GM12865 (cell line): ENCODE data around the gene CREB1.

Source experiments
- DNase-seq: peaks from one replicate; pipeline ENCODE4 v3.0.0; 2010; ENCODE audit warnings: low read depth
- H3K4me3 ChIP-seq: 2 replicates; pipeline ENCODE4 v1.5.1; 2011; ENCODE audit warnings: mild to moderate bottlenecking, low read depth, low read length, control low read depth
- TF ChIP-seq, protein P1 (sequence below): IDR thresholded peaks from 2 replicates; pipeline ENCODE4 v1.5.1; 2011; ENCODE audit warnings: low read length, control low read depth, low read depth, inconsistent platforms; ENCODE audit not compliant: insufficient read depth; ENCODE audit errors: missing control alignments

Gene CREB1

DNA sequence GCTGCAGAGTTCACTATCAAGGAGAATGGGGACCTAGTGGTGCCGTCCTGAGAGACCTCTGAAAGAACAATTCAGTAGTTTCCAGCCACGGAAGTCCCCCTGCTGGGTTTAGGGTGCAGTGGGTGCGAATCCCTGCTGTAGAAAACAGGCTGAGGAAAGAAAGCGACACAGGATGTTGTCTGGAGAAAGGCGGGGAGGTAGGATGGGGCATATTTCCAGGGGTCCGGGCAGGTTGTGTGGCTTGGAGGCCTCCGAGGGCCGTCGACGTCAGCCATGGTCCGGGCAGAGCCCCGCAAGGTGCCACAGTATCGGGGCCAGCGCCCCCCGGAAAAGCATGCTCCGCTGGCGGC, 807 bp upstream of the CREB1 start:
- peak; percentile 82 for DNase-seq
- H3K4me3 ChIP-seq, result peak overlapping the region; percentile 73
- TF ChIP-seq, protein P1, sequence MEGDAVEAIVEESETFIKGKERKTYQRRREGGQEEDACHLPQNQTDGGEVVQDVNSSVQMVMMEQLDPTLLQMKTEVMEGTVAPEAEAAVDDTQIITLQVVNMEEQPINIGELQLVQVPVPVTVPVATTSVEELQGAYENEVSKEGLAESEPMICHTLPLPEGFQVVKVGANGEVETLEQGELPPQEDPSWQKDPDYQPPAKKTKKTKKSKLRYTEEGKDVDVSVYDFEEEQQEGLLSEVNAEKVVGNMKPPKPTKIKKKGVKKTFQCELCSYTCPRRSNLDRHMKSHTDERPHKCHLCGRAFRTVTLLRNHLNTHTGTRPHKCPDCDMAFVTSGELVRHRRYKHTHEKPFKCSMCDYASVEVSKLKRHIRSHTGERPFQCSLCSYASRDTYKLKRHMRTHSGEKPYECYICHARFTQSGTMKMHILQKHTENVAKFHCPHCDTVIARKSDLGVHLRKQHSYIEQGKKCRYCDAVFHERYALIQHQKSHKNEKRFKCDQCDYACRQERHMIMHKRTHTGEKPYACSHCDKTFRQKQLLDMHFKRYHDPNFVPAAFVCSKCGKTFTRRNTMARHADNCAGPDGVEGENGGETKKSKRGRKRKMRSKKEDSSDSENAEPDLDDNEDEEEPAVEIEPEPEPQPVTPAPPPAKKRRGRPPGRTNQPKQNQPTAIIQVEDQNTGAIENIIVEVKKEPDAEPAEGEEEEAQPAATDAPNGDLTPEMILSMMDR, result no peak

DNA sequence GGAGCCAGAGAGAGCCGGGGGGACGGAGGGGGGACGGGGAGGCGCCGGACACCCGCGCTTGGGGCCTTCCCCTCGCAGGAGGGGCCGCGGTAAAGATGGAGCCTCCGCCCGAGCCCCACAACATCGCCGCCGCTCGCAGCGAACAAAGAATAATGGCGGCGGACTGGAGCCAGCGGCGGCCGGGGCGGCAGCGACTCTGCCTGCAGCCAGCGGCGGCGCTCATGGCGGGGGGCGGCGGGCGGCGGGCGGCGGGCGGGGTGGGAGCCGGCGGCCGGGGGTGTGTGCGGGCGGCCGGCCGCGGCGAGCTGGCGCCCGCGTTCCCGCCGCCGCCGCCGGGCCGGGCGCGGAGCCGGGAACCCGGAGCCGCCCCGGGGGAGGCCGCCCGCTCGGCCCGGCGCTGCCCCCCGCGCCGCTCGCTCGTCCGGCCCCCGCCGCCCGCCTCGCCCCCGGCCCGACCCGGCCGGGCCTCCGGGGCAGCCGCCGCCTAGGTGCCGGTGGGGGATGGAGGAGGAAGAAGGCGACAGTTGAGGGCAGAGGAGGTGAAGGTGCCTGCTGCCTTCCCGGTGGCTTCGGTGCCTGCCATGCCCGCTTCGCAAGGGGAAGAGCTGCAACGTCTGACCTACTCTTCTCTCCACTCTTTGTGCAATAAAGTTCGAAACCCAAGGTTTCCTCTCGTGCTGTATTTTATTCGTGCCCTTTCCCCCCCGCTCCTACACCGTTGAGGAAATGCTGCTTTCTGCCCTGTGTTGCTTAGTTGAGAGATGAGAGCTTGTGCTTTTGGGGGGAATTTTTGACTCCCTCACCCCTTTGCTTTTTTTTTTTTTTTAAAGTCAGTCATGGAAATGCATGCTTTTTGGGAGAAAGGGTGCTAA, 634 bp downstream of the CREB1 start:
- DNase-seq, result peak; percentile 66
- H3K4me3 ChIP-seq, result peak overlapping the region; percentile 79
- TF ChIP-seq, protein P1, result no peak

DNA sequence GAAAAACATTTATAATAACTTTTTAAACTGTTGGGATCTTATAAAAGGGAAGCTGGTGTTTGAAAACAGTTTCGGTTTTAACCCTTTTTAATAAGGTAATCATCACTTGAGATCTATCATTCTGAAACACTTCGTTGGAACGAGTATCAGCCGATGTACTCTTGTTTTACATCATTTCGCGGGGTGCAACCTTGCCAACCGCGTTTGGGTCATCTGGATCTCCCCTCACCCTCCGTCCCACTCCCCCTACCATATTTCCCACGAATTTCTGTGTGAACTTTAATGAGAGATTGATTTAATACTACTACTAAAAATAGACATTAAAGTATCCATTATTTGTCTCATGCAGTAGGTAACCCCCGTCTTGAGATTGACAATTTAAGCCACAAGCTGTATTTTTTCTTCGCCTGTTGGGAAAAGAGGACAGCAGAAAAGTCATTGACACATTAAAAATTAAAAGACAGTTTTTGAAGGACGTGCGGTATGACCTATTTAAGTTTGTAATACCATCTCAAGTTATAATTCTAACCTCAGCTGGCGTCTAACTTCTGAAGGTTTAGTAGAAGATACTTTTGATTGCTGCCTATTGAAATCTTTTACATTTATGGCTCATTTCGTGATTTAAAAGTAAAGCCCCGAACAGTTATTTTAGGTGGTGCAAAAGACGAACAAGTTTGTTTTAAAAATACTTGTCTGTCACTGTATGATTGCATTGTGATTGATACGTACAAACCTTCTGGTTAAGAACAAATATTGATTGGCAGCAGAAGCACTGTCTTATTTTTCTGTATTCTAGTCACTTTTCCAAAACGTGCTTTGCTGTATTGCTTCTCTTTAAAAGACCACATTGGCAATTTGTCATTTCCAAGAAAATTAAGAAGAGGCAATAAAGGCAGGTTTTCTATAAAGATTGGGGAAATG, 1.5 kb downstream of the CREB1 start:
- H3K4me3 ChIP-seq, result peak overlapping the region; percentile 66
- TF ChIP-seq, protein P1, result no peak
- peak; percentile 57 for DNase-seq

DNA sequence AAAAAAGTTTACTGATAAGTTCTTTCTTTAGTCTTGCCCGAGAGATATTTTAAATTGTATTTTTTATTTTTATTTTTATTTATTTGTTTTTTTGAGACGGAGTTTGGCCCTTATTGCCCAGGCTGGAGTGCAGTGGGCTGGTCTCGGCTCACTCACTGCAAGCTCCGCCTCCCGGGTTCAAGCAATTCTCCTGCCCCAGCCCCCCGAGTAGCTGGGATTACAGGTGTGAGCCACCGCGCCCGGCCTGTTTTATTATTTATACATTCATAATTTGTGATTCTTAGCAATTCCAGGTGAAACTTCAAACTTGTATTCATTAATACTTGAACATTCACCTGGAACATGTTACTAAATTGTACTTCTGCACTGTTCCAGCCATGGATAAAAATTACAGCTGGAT, 2.9 kb downstream of the CREB1 start:
- H3K4me3 ChIP-seq, result peak overlapping the region; percentile 3; the same call in 1 of the 2 replicates
- no peak for DNase-seq
- TF ChIP-seq, protein P1, result no peak

DNA sequence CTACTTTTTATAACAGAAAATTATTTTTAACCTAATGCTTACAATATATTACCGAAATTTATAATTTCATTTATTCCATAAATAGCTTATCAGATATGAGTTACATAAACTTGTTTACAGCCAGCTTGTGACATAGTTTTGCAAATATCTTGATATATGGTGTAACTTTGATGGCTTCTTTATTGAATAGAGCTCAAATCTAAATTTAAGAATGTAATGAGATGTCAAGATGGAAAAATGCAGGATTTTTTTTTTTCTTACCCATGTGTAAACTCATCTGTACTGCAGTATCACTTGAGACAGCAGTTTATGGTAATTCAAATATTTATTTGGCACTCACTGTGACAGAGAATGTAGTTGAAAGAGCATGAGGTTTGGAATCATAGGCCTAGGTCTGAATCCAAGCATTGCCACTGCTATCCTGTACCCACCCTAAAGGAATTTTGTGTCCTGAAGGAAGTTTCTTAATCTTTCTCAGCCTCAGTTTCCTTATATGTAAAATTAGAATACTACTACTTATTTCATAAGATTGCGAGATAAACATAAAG, 3.8 kb downstream of the CREB1 start:
- no peak overlapping the region; the same call in none of the 2 replicates for H3K4me3 ChIP-seq

DNA sequence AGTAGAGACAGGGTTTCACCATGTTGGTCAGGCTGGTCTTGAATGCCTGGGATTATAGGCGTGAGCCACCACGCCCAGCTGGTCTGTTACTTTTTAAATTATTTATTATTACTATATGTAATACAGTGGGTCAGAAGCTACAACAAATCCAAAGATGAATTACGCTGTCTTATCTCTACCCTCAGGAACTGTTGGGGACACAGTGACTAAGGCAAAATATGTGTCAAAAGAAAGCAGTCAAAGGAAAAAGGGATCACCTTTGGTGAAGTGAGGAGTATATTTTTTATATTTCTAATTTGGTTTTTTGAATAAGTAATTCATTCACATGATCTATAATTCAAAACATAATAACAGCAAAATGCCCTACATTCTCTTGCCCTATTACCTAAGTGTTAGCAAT, 4.7 kb downstream of the CREB1 start:
- TF ChIP-seq, protein P1, result no peak
- DNase-seq, result no peak
- no peak overlapping the region for H3K4me3 ChIP-seq

More for the DNA sequence above, 3.8 kb downstream of the CREB1 start:
- TF ChIP-seq, protein P1, result no peak
- no peak for DNase-seq
